ENCODE measurements around the gene SLC39A9.

Gene SLC39A9

DNA sequence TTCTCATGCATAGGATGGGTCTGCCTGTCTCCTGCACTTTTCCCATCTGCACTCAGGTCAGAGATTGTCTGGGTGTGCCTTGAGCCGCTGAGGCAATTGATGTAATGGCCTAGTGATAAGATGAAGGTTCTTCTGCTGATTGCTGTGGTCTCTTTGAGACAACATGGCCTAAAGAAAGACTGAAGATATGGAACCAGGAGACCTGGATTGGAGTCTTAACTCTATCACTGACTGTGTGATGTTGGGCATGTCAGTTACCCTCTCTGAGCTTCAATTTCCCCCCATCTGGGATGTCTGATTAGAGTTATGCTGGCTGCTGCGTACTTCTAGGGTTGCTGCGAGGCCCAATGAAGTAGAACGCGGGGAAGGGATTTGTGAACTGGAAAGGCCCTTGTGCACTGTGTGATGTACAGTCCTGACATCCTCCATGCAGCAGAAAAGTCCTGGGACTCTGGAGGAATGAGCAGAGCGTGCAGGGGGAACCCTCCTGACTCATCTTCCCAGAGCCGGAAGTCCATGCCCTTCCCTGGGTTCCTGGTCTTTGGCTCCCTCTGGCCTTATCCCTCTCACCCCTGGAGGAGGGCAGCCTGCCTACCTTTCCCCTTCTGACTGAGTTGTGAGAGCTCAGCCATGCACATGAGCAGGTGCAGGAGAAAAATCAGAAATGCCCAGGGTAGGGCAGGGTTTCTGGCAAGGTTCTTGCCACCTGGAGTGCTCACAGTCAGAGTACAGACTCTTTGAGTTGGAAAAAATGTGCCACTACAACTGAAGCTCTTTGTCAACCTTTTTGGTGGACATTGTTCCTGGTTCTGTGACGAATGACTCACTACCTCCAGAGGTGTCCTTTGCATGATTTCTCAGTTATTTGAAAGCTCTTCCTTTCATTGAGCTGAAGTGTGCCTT, 107.1 kb downstream of the SLC39A9 start:
- no peak for DNase-seq

DNA sequence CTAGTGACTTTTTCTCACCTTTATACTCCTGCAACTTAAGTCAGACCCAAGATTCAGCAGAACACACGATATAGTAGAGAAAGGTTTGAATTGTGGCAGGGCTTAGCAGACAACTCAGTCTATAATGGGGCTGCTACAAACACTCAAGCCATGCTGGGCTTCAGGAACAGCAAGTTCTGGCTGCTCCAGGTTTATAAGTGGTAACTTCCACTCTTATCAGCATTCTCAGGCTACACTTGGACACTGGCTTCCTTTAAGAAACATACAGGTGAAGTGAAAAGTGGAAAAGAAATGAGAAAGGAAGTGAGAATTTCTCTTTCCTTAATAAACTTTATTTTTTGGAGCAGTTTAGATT, 107.7 kb downstream of the SLC39A9 start:
- no peak for DNase-seq
